Erythroblast (primary cell): ENCODE results near the gene ASB2.

Experiments used
- GATA1 ChIP-seq: IDR thresholded peaks from 2 replicates; pipeline ENCODE4 v1.6.1; 2011; ENCODE audit warnings: low read depth, mild to moderate bottlenecking, control low read depth, low read length, moderate library complexity
- POLR2A ChIP-seq: IDR thresholded peaks from 2 replicates; pipeline ENCODE4 v1.6.1; 2011; ENCODE audit warnings: mild to moderate bottlenecking, low read length

DNA sequence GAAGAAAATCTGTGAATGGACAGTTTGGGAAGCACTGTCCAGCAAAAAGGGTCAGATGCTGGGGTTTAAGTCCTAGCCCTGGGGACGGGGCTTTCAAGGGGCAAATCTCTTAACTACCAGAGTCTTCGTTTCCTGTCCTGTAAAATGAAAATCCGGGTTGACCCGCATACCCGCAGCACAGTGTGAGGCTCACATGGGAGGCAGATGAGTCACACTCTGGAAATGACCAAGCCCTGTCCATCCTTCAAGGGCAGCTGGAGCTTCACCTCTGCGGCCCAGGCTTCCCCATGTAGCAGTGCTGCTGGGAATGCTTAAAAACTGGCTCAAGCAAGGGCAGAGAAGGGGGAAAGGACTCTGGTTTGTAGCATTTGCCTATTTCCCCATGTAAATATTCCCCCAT lies 30.3 kb downstream of the ASB2 start:
- TF ChIP-seq POLR2A, result no peak
- TF ChIP-seq GATA1, result no peak
